Measurements from ENCODE around the gene CFAP299. TPM values are rescaled to one million over a fixed set of nuclear protein-coding genes. Genes with fewer than 3 reads are reported as not detected.

Gene CFAP299
- total and polyA plus RNA-seq, 4 donors: not detected

DNA sequence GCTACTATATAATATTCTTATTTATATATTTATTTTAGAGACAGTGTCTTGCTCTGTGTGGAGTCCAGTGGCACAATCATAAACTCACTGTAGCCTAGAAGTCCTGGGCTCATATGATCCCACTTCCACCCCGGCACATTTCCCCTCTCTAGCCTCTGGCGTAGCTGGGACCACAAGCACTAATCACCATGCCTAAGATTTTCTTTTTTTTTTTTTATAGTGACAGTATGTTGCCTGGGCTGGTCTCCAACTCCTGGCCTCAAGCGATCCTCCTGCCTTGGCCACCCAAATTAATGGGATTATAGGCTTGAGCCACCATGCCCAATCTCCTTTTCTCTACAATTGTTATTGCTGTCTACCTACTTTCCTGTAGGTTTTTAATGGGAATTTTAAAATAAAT lies 620.9 kb downstream of the CFAP299 start:
- DNase-seq (no peak), ATAC-seq (ENCODE audit: low FRiP score) (no peak)
- H3K9me3 ChIP-seq (ENCODE audit: control insufficient read depth, low read length): no peaks in the 10 kb centered on the region
- WGBS, 2 donors: 79 to 83% methylated on average over 3 of the region's 3 CpGs
- H3K27me3 ChIP-seq (ENCODE audit: control insufficient read depth in 1 of 2, insufficient read depth in 2 of 2, low read length in 1 of 2): no peaks in the 10 kb centered on the region
- H3K36me3 ChIP-seq (ENCODE audit: control insufficient read depth in 1 of 2, insufficient read depth in 2 of 2, low read length in 1 of 2): no peaks in the 10 kb centered on the region
- H3K4me3 ChIP-seq (ENCODE audit: low read length in 2 of 2): no peak overlapping the region
- H3K27ac ChIP-seq (ENCODE audit: low read depth in 1 of 2, low read length in 2 of 2): no peak overlapping the region
- H3K4me1 ChIP-seq (ENCODE audit: control insufficient read depth in 1 of 2, insufficient read depth in 2 of 2, low read length in 2 of 2): no peaks in the 10 kb centered on the region
- intact Hi-C loops (cut with DNase I): no loop called here

DNA sequence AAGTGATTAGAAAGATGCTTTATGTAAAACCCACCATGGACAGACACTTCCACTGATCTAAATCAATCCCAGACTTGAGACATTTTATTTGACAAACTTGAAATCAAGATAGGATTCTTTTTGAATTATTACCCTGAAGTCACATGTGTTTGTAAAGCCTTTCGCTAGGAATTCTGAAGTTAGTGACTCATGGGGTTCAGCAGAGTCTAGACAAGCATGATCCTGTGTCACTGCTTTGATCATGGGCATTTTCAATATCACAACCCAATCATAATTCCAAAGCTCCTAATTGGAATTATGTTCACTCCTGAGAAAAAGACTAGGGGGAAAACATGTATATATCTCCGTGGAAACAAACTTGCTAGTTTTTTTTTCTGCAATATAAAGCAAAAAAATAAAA lies 627.5 kb downstream of the CFAP299 start:
- intact Hi-C loops (cut with DNase I): no loop called here
- H3K4me1 ChIP-seq (ENCODE audit: control insufficient read depth in 1 of 2, insufficient read depth in 2 of 2, low read length in 2 of 2): no peaks in the 10 kb centered on the region
- no peaks in the 10 kb centered on the region for H3K9me3 ChIP-seq (ENCODE audit: control insufficient read depth, low read length)
- no peak overlapping the region for H3K27ac ChIP-seq (ENCODE audit: low read depth in 1 of 2, low read length in 2 of 2)
- ATAC-seq (ENCODE audit: low FRiP score) (no peak), DNase-seq (no peak)
- H3K4me3 ChIP-seq (ENCODE audit: low read length in 2 of 2): no peak overlapping the region
- H3K27me3 ChIP-seq (ENCODE audit: control insufficient read depth in 1 of 2, insufficient read depth in 2 of 2, low read length in 1 of 2): no peaks in the 10 kb centered on the region
- no peaks in the 10 kb centered on the region for H3K36me3 ChIP-seq (ENCODE audit: control insufficient read depth in 1 of 2, insufficient read depth in 2 of 2, low read length in 1 of 2)
- WGBS, 2 donors: 40 to 41% methylated on average over 2 of the region's 2 CpGs

- H3K27me3 ChIP-seq (ENCODE audit: control insufficient read depth in 1 of 2, insufficient read depth in 2 of 2, low read length in 1 of 2): no peaks in the 10 kb centered on the region
- H3K27ac ChIP-seq (ENCODE audit: low read depth in 1 of 2, low read length in 2 of 2): no peak overlapping the region
- H3K4me3 ChIP-seq (ENCODE audit: low read length in 2 of 2): no peak overlapping the region
- no peaks in the 10 kb centered on the region for H3K36me3 ChIP-seq (ENCODE audit: control insufficient read depth in 1 of 2, insufficient read depth in 2 of 2, low read length in 1 of 2)
- ATAC-seq (ENCODE audit: low FRiP score): no peak
- WGBS, 2 donors: 87 to 88% methylated on average over 4 of the region's 4 CpGs
- DNase-seq: no peak
- H3K9me3 ChIP-seq (ENCODE audit: control insufficient read depth, low read length): no peaks in the 10 kb centered on the region
- H3K4me1 ChIP-seq (ENCODE audit: control insufficient read depth in 1 of 2, insufficient read depth in 2 of 2, low read length in 2 of 2): no peaks in the 10 kb centered on the region
- intact Hi-C loops (cut with DNase I): no loop called here
These were observed 631.8 kb downstream of the CFAP299 start for GRCh38 chr4:80967346-80967745.

DNA sequence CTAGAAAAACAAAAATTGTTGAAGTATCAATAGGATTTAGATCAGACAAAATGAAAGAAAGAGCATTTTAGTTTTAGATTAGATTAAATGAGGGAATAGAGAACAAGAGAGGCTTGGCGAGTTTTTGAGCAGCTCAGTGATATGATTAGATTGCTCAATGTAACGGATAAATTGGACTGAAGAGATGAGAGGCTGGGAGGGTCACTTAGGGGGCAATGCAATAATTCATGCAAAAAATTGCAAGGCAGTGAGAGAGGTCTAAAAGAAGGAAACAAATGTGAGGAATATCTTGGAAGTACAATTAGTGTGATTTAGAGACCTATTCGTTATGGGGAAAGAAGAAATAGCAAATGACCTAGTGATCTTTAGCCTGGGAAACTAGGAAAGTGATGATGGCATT lies 644.7 kb downstream of the CFAP299 start:
- H3K9me3 ChIP-seq (ENCODE audit: control insufficient read depth, low read length): peaks cover 1% of the 10 kb centered on the region
- no peaks in the 10 kb centered on the region for H3K36me3 ChIP-seq (ENCODE audit: control insufficient read depth in 1 of 2, insufficient read depth in 2 of 2, low read length in 1 of 2)
- no peaks in the 10 kb centered on the region for H3K27me3 ChIP-seq (ENCODE audit: control insufficient read depth in 1 of 2, insufficient read depth in 2 of 2, low read length in 1 of 2)
- 24 to 46% methylated on average over 3 of the region's 3 CpGs for WGBS, 2 donors
- ATAC-seq (ENCODE audit: low FRiP score) (peak; percentile 38), DNase-seq (no peak)
- intact Hi-C loops (cut with DNase I): loop anchor here in 1 of 2 donors (10.0 kb wide), 1 partner anchor 615 kb away; no protein-coding TSS in a partner anchor
- H3K4me1 ChIP-seq (ENCODE audit: control insufficient read depth in 1 of 2, insufficient read depth in 2 of 2, low read length in 2 of 2): no peaks in the 10 kb centered on the region
- no peak overlapping the region for H3K4me3 ChIP-seq (ENCODE audit: low read length in 2 of 2)
- H3K27ac ChIP-seq (ENCODE audit: low read depth in 1 of 2, low read length in 2 of 2): no peak overlapping the region

GRCh38 chr4:80986011-80986410 lies 650.5 kb downstream of the CFAP299 start:
- no peaks in the 10 kb centered on the region for H3K9me3 ChIP-seq (ENCODE audit: control insufficient read depth, low read length)
- intact Hi-C loops (cut with DNase I): loop anchor here in 1 of 2 donors (10.0 kb wide), 1 partner anchor 621 kb away; no protein-coding TSS in a partner anchor
- H3K27ac ChIP-seq (ENCODE audit: low read depth in 1 of 2, low read length in 2 of 2): no peak overlapping the region
- no peaks in the 10 kb centered on the region for H3K27me3 ChIP-seq (ENCODE audit: control insufficient read depth in 1 of 2, insufficient read depth in 2 of 2, low read length in 1 of 2)
- no peak overlapping the region for H3K4me3 ChIP-seq (ENCODE audit: low read length in 2 of 2)
- H3K36me3 ChIP-seq (ENCODE audit: control insufficient read depth in 1 of 2, insufficient read depth in 2 of 2, low read length in 1 of 2): no peaks in the 10 kb centered on the region
- no peak for DNase-seq
- no peaks in the 10 kb centered on the region for H3K4me1 ChIP-seq (ENCODE audit: control insufficient read depth in 1 of 2, insufficient read depth in 2 of 2, low read length in 2 of 2)
- no peak for ATAC-seq (ENCODE audit: low FRiP score)

- Histone ChIP-seq H3K27me3 (ENCODE audit: control insufficient read depth in 1 of 2, insufficient read depth in 2 of 2, low read length in 1 of 2) (no peaks in the 10 kb centered on the region), H3K4me1 (ENCODE audit: control insufficient read depth in 1 of 2, insufficient read depth in 2 of 2, low read length in 2 of 2) (no peaks in the 10 kb centered on the region), H3K9me3 (ENCODE audit: control insufficient read depth, low read length) (no peaks in the 10 kb centered on the region), H3K27ac (ENCODE audit: low read depth in 1 of 2, low read length in 2 of 2) (no peak overlapping the region), H3K4me3 (ENCODE audit: low read length in 2 of 2) (no peak overlapping the region), H3K36me3 (ENCODE audit: control insufficient read depth in 1 of 2, insufficient read depth in 2 of 2, low read length in 1 of 2) (no peaks in the 10 kb centered on the region)
- intact Hi-C loops (cut with DNase I): loop anchor here (5.0 to 10.0 kb wide), 2 partner anchors 623 to 625 kb away; no protein-coding TSS in a partner anchor
- 1% methylated on average over 2 of the region's 2 CpGs for WGBS, 2 donors
- ATAC-seq (ENCODE audit: low FRiP score) (no peak), DNase-seq (no peak)
These were observed 654.5 kb downstream of the CFAP299 start for GRCh38 chr4:80989921-80990544.

DNA sequence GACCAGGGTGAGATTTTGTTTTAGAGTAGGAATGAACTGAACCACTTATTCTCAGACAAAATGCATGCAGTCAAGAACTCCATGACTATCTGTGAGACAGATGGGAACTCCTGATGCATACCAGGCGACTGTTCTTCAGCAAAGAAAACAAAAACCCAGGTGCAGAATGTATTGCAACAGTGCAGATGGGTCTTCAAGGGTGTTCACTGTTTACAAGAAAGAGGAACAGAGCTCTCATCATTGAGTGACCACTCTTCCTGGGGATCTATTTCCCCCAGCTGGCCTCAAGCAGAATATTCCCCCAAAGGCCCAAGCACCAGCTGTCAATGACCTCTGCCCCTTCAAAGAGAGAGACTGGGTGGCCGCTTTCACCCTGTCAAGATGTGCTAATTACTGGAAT lies 655.3 kb downstream of the CFAP299 start:
- 40 to 43% methylated on average over 2 of the region's 2 CpGs for WGBS, 2 donors
- Histone ChIP-seq H3K27me3 (ENCODE audit: control insufficient read depth in 1 of 2, insufficient read depth in 2 of 2, low read length in 1 of 2) (no peaks in the 10 kb centered on the region), H3K4me3 (ENCODE audit: low read length in 2 of 2) (no peak overlapping the region), H3K36me3 (ENCODE audit: control insufficient read depth in 1 of 2, insufficient read depth in 2 of 2, low read length in 1 of 2) (no peaks in the 10 kb centered on the region), H3K27ac (ENCODE audit: low read depth in 1 of 2, low read length in 2 of 2) (no peak overlapping the region), H3K4me1 (ENCODE audit: control insufficient read depth in 1 of 2, insufficient read depth in 2 of 2, low read length in 2 of 2) (no peaks in the 10 kb centered on the region), H3K9me3 (ENCODE audit: control insufficient read depth, low read length) (no peaks in the 10 kb centered on the region)
- DNase-seq (no peak), ATAC-seq (ENCODE audit: low FRiP score) (no peak)
- intact Hi-C loops (cut with DNase I): loop anchor here in 1 of 2 donors (5.0 kb wide), 1 partner anchor 624 kb away; no protein-coding TSS in a partner anchor

DNA sequence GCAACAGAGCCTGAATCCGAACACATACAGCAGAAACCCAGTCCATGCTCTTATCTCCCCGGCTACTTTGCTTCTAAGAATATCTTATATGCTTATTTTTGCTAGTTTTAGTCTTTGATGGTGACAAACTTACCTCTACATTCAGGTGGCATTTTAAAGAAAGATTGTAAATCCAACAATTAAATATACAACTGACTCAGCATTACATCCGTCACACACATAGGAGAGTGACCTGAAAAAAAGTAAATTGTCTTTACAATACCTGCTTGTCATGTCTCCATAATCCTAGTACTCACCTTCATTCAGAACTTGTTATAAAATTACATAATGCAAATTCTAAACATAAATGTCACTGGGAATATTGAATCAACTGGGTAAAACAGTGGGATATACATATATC lies 664.4 kb downstream of the CFAP299 start:
- ATAC-seq (ENCODE audit: low FRiP score) (no peak), DNase-seq (no peak)
- 48 to 64% methylated on average over 3 of the region's 3 CpGs for WGBS, 2 donors
- H3K27me3 ChIP-seq (ENCODE audit: control insufficient read depth in 1 of 2, insufficient read depth in 2 of 2, low read length in 1 of 2): no peaks in the 10 kb centered on the region
- no peaks in the 10 kb centered on the region for H3K4me1 ChIP-seq (ENCODE audit: control insufficient read depth in 1 of 2, insufficient read depth in 2 of 2, low read length in 2 of 2)
- H3K9me3 ChIP-seq (ENCODE audit: control insufficient read depth, low read length): no peaks in the 10 kb centered on the region
- no peak overlapping the region for H3K27ac ChIP-seq (ENCODE audit: low read depth in 1 of 2, low read length in 2 of 2)
- intact Hi-C loops (cut with DNase I): no loop called here
- H3K36me3 ChIP-seq (ENCODE audit: control insufficient read depth in 1 of 2, insufficient read depth in 2 of 2, low read length in 1 of 2): no peaks in the 10 kb centered on the region
- no peak overlapping the region for H3K4me3 ChIP-seq (ENCODE audit: low read length in 2 of 2)

DNA sequence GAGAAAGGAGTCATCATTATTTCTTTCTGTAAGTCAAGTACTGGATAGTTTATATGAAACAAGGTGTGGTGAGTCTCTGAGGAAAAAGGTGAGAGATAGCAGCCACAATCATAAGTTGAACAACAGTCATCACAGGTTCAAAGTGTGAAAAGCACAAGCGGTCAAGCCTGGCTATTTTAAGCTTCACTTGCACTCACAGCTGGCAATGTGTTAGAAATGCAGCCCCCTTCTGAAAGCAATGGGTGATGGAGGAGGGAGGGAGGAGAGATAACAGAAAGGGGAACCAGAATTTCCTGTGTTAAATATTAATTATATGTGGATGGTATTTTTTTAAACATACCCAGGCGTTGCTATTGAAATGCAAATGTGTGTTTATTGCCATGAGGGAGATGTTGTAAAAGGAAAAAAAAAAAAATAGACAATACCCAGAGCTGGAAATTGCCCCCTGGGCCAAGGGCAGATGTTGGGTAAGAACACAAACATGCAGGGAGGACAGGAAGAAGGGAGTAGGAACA lies 668.1 kb downstream of the CFAP299 start:
- H3K4me3 ChIP-seq (ENCODE audit: low read length in 2 of 2): no peak overlapping the region
- intact Hi-C loops (cut with DNase I): no loop called here

More for the DNA sequence above, 668.1 kb downstream of the CFAP299 start:
- no peaks in the 10 kb centered on the region for H3K27me3 ChIP-seq (ENCODE audit: control insufficient read depth in 1 of 2, insufficient read depth in 2 of 2, low read length in 1 of 2)
- H3K27ac ChIP-seq (ENCODE audit: low read depth in 1 of 2, low read length in 2 of 2): no peak overlapping the region
- DNase-seq: no peak
- no peak for ATAC-seq (ENCODE audit: low FRiP score)
- WGBS, 2 donors: 7 to 30% methylated on average over 2 of the region's 2 CpGs
- H3K36me3 ChIP-seq (ENCODE audit: control insufficient read depth in 1 of 2, insufficient read depth in 2 of 2, low read length in 1 of 2): no peaks in the 10 kb centered on the region
- H3K4me1 ChIP-seq (ENCODE audit: control insufficient read depth in 1 of 2, insufficient read depth in 2 of 2, low read length in 2 of 2): no peaks in the 10 kb centered on the region
- H3K9me3 ChIP-seq (ENCODE audit: control insufficient read depth, low read length): no peaks in the 10 kb centered on the region

Measured in aorta (tissue), 5 donors.